IPS-20b (cell line): Measurements from ENCODE around the gene PFN1.

Source experiments
- H3K27ac ChIP-seq: one replicate; pipeline ENCODE4 v1.5.1; 2013; ENCODE audit warnings: low read length
- H3K27me3 ChIP-seq: 2 replicates; pipeline ENCODE4 v1.6.1; 2013; ENCODE audit warnings: mild to moderate bottlenecking, low read length, inconsistent platforms; ENCODE audit not compliant: insufficient read depth
- H3K36me3 ChIP-seq: 2 replicates; pipeline ENCODE4 v1.6.1; 2013; ENCODE audit warnings: low read depth, mild to moderate bottlenecking, inconsistent platforms, low read length, moderate library complexity; ENCODE audit not compliant: insufficient read depth
- H3K4me1 ChIP-seq: 2 replicates; pipeline ENCODE4 v1.6.1; 2013; ENCODE audit warnings: mild to moderate bottlenecking, control low read depth, inconsistent platforms, low read length, moderate library complexity; ENCODE audit not compliant: insufficient read depth
- H3K4me3 ChIP-seq: 2 replicates; pipeline ENCODE4 v1.5.1; 2013; ENCODE audit warnings: mild to moderate bottlenecking, low read length, inconsistent platforms
- H3K9ac ChIP-seq: 2 replicates; pipeline ENCODE4 v1.6.1; 2013; ENCODE audit warnings: low read depth, mild to moderate bottlenecking, inconsistent platforms, low read length, moderate library complexity
- H3K9me3 ChIP-seq: 2 replicates; pipeline ENCODE4 v1.6.1; 2013; ENCODE audit warnings: mild to moderate bottlenecking, low read depth, low read length, inconsistent platforms; ENCODE audit not compliant: insufficient read depth

PFN1 gene

DNA sequence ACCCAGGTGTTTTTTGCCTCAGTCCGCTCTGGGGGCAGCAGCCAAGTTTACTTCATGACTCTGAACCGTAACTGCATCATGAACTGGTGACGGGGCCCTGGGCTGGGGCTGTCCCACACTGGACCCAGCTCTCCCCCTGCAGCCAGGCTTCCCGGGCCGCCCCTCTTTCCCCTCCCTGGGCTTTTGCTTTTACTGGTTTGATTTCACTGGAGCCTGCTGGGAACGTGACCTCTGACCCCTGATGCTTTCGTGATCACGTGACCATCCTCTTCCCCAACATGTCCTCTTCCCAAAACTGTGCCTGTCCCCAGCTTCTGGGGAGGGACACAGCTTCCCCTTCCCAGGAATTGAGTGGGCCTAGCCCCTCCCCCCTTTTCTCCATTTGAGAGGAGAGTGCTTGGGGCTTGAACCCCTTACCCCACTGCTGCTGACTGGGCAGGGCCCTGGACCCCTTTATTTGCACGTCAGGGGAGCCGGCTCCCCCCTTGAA lies 51.1 kb downstream of the PFN1 start:
- no peaks in the 10 kb centered on the region for H3K9me3 ChIP-seq
- H3K4me3 ChIP-seq = no peak overlapping the region
- H3K27ac ChIP-seq = no peak overlapping the region
- peaks cover 6% of the 10 kb centered on the region; the same call in 1 of the 2 replicates for H3K27me3 ChIP-seq
- no peak overlapping the region for H3K9ac ChIP-seq
- H3K4me1 ChIP-seq = no peaks in the 10 kb centered on the region
- H3K36me3 ChIP-seq = peaks cover 42% of the 10 kb centered on the region

DNA sequence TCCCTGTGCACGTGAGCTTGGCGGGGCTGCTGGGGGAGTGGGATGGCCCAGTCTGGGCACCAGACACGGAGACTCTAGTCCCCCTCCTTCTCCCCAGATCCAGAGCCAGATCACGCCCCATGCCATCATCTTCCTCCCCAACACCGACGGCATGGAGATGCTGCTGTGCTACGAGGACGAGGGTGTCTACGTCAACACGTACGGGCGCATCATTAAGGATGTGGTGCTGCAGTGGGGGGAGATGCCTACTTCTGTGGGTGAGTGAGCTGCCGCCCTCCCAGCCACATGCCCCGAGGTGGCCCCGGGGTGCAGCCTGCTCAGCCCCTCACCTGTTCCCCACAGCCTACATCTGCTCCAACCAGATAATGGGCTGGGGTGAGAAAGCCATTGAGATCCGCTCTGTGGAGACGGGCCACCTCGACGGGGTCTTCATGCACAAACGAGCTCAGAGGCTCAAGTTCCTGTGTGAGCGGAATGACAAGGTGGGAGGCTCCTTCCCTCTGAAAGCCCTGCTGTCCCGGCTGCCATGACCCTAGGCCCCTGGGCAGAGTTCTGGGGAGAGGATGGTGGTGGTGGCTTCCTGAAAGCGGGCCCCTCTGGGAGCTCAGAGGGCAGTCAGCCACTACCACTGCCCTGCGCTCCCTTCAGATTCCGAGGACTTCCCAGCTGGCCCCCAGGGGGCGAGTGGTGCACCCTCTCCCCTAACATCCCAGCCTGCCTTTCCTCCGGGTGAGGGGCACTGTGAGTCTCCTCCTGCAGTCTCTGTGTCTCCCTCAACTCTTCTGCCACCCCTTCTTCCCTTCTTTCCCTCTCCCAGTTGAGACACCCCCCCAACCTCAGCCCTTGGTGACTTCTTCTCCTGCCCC lies 51.8 kb downstream of the PFN1 start:
- no peaks in the 10 kb centered on the region for H3K4me1 ChIP-seq
- H3K36me3 ChIP-seq = peaks cover 46% of the 10 kb centered on the region
- no peak overlapping the region for H3K27ac ChIP-seq
- H3K4me3 ChIP-seq = no peak overlapping the region
- H3K9ac ChIP-seq = no peak overlapping the region
- H3K9me3 ChIP-seq = no peaks in the 10 kb centered on the region
- peaks cover 6% of the 10 kb centered on the region; the same call in 1 of the 2 replicates for H3K27me3 ChIP-seq

- peaks cover 6% of the 10 kb centered on the region; the same call in 1 of the 2 replicates for H3K27me3 ChIP-seq
- H3K9me3 ChIP-seq = no peaks in the 10 kb centered on the region
- H3K4me3 ChIP-seq = no peak overlapping the region
- H3K36me3 ChIP-seq = peaks cover 54% of the 10 kb centered on the region
- H3K4me1 ChIP-seq = no peaks in the 10 kb centered on the region
- no peak overlapping the region for H3K27ac ChIP-seq
- no peak overlapping the region for H3K9ac ChIP-seq
Measured at GRCh38 chr17:4895657-4896331, 52.5 kb downstream of the PFN1 start.
